ENCODE data around the gene ESYT1. TPM values are rescaled to one million over a fixed set of nuclear protein-coding genes. Genes with fewer than 3 reads are reported as not detected.
A peak's percentile ranks its signal among the peaks of the same experiment; 100 is the strongest.

The ESYT1 gene
- total RNA-seq, 1 experiment from 2014 or later = 111 TPM

DNA sequence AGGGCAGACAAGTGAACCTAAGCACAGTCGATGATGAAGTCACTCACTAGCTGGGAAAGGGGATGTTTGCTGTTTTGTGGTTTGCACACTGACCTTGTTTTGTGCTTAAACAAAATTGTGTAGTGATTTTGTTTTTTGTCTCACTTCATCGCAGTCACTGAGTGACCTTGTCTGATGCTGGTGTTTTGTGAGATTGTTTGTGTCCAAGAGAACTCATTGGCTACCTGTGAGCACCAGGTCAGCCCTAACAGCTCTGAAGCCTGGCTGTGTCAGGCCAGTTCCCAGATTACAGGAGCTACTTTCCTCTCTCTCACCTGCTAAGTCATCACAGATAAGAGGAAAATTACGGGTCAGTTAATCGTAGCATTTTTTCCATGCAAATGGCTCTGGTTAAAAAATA, 3.9 kb upstream of the ESYT1 start:
- H3K56ac ChIP-seq (ENCODE audit: insufficient read length, low read depth, low read length) = no peak overlapping the region
- no peaks in the 10 kb centered on the region for H3K27me3 ChIP-seq (ENCODE audit: insufficient read depth, low read length)
- Mint-ChIP-seq H3K27me3 (ENCODE audit: low read depth) (no peaks in the 10 kb centered on the region), H3K4me3 (no peak overlapping the region), H3K9me3 (no peaks in the 10 kb centered on the region; a peak in 1 of 5 replicates), H3K4me1 (peaks cover 26 to 30% of the 10 kb centered on the region in 2 experiments), H3K36me3 (ENCODE audit: insufficient read depth in 1 of 3, low read depth in 3 of 3) (peaks cover 12 to 28% (median 21%) of the 10 kb centered on the region in 3 experiments; a peak in 6 of 7 replicates), H3K27ac (peak overlapping the region in 2 of 3 experiments; percentile 24 to 37; a peak in 2 of 7 replicates)
- H3K14ac ChIP-seq (ENCODE audit: insufficient read depth, low read length) = no peak overlapping the region
- no peak overlapping the region for H3K9ac ChIP-seq (ENCODE audit: extremely low read depth, insufficient read length, low read length)
- H3K79me1 ChIP-seq (ENCODE audit: insufficient read depth, low read depth, low read length, poor library complexity, severe bottlenecking) = no peaks in the 10 kb centered on the region
- H2AFZ ChIP-seq (ENCODE audit: low read length) = no peak overlapping the region
- no CpG with 5 or more reads among the region's 4 CpGs for WGBS (ENCODE audit: extremely low coverage, insufficient read length, low lambda C conversion rate)
- no peak overlapping the region for H2BK20ac ChIP-seq (ENCODE audit: low read depth, low read length, poor library complexity, severe bottlenecking)
- H3K23me2 ChIP-seq (ENCODE audit: insufficient read length, low read depth, low read length, poor library complexity, severe bottlenecking) = peaks cover 13% of the 10 kb centered on the region
- no peak overlapping the region for H3K27ac ChIP-seq (ENCODE audit: insufficient read length, low read depth, low read length)
- H3T11ph ChIP-seq (ENCODE audit: low read length) = no peak overlapping the region
- no peak for DNase-seq
- H2BK12ac ChIP-seq (ENCODE audit: insufficient read length, low read depth, low read length) = no peak overlapping the region
- H2BK5ac ChIP-seq (ENCODE audit: insufficient read length, low read length) = no peak overlapping the region
- no peaks in the 10 kb centered on the region for H3K4me1 ChIP-seq (ENCODE audit: insufficient read depth, low read length)
- TF ChIP-seq CTCF (conservative IDR thresholded peaks at IDR 0.05) = no peak
- H4K91ac ChIP-seq (ENCODE audit: insufficient read length, low read depth, low read length) = no peak overlapping the region
- no peak overlapping the region for H3K4ac ChIP-seq (ENCODE audit: low read depth, low read length)
- H3K79me2 ChIP-seq (ENCODE audit: insufficient read depth, low read length) = no peaks in the 10 kb centered on the region
- H3K9me3 ChIP-seq (ENCODE audit: control insufficient read depth, low read depth, low read length) = no peaks in the 10 kb centered on the region
- H4K5ac ChIP-seq (ENCODE audit: insufficient read length, low read depth, low read length) = no peak overlapping the region
- H4K8ac ChIP-seq (replicated peaks; ENCODE audit: insufficient read length, low read depth, low read length) = no peak overlapping the region
- H3K23ac ChIP-seq (ENCODE audit: insufficient read length, low read depth, low read length) = no peak overlapping the region
- H4K20me1 ChIP-seq (ENCODE audit: control insufficient read depth, insufficient read depth, insufficient read length) = no peaks in the 10 kb centered on the region
- H2BK120ac ChIP-seq (ENCODE audit: low read depth, low read length, poor library complexity, severe bottlenecking) = no peak overlapping the region
- H2AK5ac ChIP-seq (ENCODE audit: insufficient read length, low read length) = no peak overlapping the region
- no peak overlapping the region for H3K4me2 ChIP-seq (ENCODE audit: insufficient read depth, insufficient read length, low read length)
- H3K18ac ChIP-seq (ENCODE audit: insufficient read length, low read depth, low read length) = no peak overlapping the region
- H2BK15ac ChIP-seq (ENCODE audit: low read depth, low read length) = no peak overlapping the region
